Gastroesophageal sphincter (tissue), 3 donors: ENCODE measurements around the gene FOXQ1.

Source experiments
- CTCF ChIP-seq, 4 experiments: fragments of 200-600 bp in 2 of 4; fragments of 450-650 bp in 2 of 4; sonication (generic) in 1 of 4; IDR thresholded peaks; one replicate each; pipeline ENCODE4 v1.5.1; 2017 to 2019; ENCODE audit warnings: antibody characterized with exemption in 4 of 4, mild to moderate bottlenecking in 2 of 4, moderate library complexity in 2 of 4
- POLR2AphosphoS5 ChIP-seq: sonication (generic); formaldehyde crosslinking; IDR thresholded peaks from one replicate; pipeline ENCODE4 v1.6.1; 2017; ENCODE audit warnings: antibody characterized with exemption

DNA sequence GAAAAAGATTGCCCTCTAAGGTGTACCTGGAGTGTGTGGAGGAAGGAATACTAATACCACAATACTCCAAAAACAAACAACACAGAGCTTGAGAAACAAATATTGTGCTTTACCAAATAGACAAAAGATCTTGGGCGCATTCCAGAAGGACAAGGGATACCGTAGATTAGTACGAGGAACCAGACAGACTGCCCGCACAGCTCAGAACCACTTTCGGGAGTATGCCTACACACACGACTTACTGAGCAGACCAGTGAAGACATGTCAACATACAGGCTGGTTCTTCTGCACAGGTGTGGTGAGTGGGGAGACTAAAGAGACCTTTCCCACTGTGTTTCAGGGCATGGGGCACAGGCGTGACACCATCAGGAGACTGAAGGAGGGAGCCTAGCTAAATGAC lies 15.8 kb upstream of the FOXQ1 start:
- TF ChIP-seq CTCF (IDR thresholded peaks at IDR 0.05) (no peak), POLR2AphosphoS5 (no peak)
